NCI-H2029 treated with DMSO at 0.1 percent for 48 hours (cell line): ENCODE results near the gene PARK7.
"Not testable (repeated sequence)": the region's sequence is repeated elsewhere in the genome, so short reads cannot be mapped to it uniquely, and the experiment has no call there.

Experiments
- DNase-seq: peaks from one replicate; lab custom pipeline; 2025; lab: John Stamatoyannopoulos, UW

Gene PARK7

GRCh38 chr1:7943251-7943650 lies 18.3 kb upstream of the PARK7 start:
- no peak for DNase-seq

- no peak for DNase-seq
Observed at GRCh38 chr1:7948960-7949359, 12.6 kb upstream of the PARK7 start.

- DNase-seq, result not testable (repeated sequence)
Observed at GRCh38 chr1:7952791-7953190, 8.7 kb upstream of the PARK7 start.

GRCh38 chr1:7953850-7954609 lies 7.5 kb upstream of the PARK7 start:
- DNase-seq, result no peak

GRCh38 chr1:7954683-7955082 lies 6.8 kb upstream of the PARK7 start:
- DNase-seq, result no peak

- no peak for DNase-seq
Observed at GRCh38 chr1:7956218-7957032, 5.1 kb upstream of the PARK7 start.

GRCh38 chr1:7960165-7960564 lies 1.3 kb upstream of the PARK7 start:
- no peak for DNase-seq

- DNase-seq, result no peak
Observed at GRCh38 chr1:7960867-7961215, 670 bp upstream of the PARK7 start.

GRCh38 chr1:7962014-7962335 lies 464 bp downstream of the PARK7 start:
- DNase-seq, result no peak

- DNase-seq, result no peak
Observed at GRCh38 chr1:7962636-7963377, 1.3 kb downstream of the PARK7 start.

- not testable (repeated sequence) for DNase-seq
Observed at GRCh38 chr1:7963378-7963730, 1.8 kb downstream of the PARK7 start.

GRCh38 chr1:7963841-7964240 lies 2.3 kb downstream of the PARK7 start:
- not testable (repeated sequence) for DNase-seq

- no peak for DNase-seq
Observed at GRCh38 chr1:7964476-7964875, 3.0 kb downstream of the PARK7 start.

- peak; percentile 58 for DNase-seq
Observed at GRCh38 chr1:7967196-7967595, 5.7 kb downstream of the PARK7 start.

- no peak for DNase-seq
Observed at GRCh38 chr1:7967651-7968050, 6.1 kb downstream of the PARK7 start.

- DNase-seq, result no peak
Observed at GRCh38 chr1:7970246-7970645, 8.7 kb downstream of the PARK7 start.

GRCh38 chr1:7971024-7971423 lies 9.5 kb downstream of the PARK7 start:
- no peak for DNase-seq

- no peak for DNase-seq
Observed at GRCh38 chr1:7972285-7972684, 10.8 kb downstream of the PARK7 start.

GRCh38 chr1:7973086-7973485 lies 11.6 kb downstream of the PARK7 start:
- no peak for DNase-seq

GRCh38 chr1:7975212-7975865 lies 13.8 kb downstream of the PARK7 start:
- DNase-seq, result peak; percentile 31

GRCh38 chr1:7980984-7981383 lies 19.5 kb downstream of the PARK7 start:
- no peak for DNase-seq

- DNase-seq, result no peak
Observed at GRCh38 chr1:7983086-7983778, 21.7 kb downstream of the PARK7 start.
